ENCODE results near the gene DNAJB5. TPM values are rescaled to one million over a fixed set of nuclear protein-coding genes. Genes with fewer than 3 reads are reported as not detected.

The DNAJB5 gene
- total RNA-seq, 1 donor from 2014 or later = 18.4 TPM

GRCh38 chr9:34963552-34963951, 26.0 kb upstream of the DNAJB5 start:
- H3K36me3 Mint-ChIP-seq = no peaks in the 10 kb centered on the region
- no peak for TF ChIP-seq CTCF (IDR thresholded peaks at IDR 0.05; ENCODE audit: unreplicated experiment)
- H3K27me3 Mint-ChIP-seq (ENCODE audit: low read depth) = peaks cover 95% of the 10 kb centered on the region
- no peaks in the 10 kb centered on the region for H3K4me1 Mint-ChIP-seq
- DNase-seq (ENCODE audit: low spot score in 2 of 2, unreplicated experiment in 2 of 2) = no peak
- no peak overlapping the region for H3K27ac Mint-ChIP-seq
- H3K9me3 Mint-ChIP-seq = no peaks in the 10 kb centered on the region
- H3K4me3 Mint-ChIP-seq = no peak overlapping the region

- H3K36me3 Mint-ChIP-seq = no peaks in the 10 kb centered on the region
- H3K27me3 Mint-ChIP-seq (ENCODE audit: low read depth) = peaks cover 91% of the 10 kb centered on the region
- no peak overlapping the region for H3K4me3 Mint-ChIP-seq
- H3K9me3 Mint-ChIP-seq = no peaks in the 10 kb centered on the region
- H3K4me1 Mint-ChIP-seq = no peaks in the 10 kb centered on the region
- H3K27ac Mint-ChIP-seq = no peak overlapping the region
- no peak for DNase-seq (ENCODE audit: low spot score in 2 of 2, unreplicated experiment in 2 of 2)
- TF ChIP-seq CTCF (IDR thresholded peaks at IDR 0.05; ENCODE audit: unreplicated experiment) = no peak
These were observed 25.1 kb upstream of the DNAJB5 start for GRCh38 chr9:34964458-34964857.

- DNase-seq (ENCODE audit: low spot score in 2 of 2, unreplicated experiment in 2 of 2) = no peak
- no peaks in the 10 kb centered on the region for H3K4me1 Mint-ChIP-seq
- H3K9me3 Mint-ChIP-seq = no peaks in the 10 kb centered on the region
- TF ChIP-seq CTCF (IDR thresholded peaks at IDR 0.05; ENCODE audit: unreplicated experiment) = no peak
- H3K36me3 Mint-ChIP-seq = no peaks in the 10 kb centered on the region
- peaks cover 76% of the 10 kb centered on the region for H3K27me3 Mint-ChIP-seq (ENCODE audit: low read depth)
- no peak overlapping the region for H3K27ac Mint-ChIP-seq
- no peak overlapping the region for H3K4me3 Mint-ChIP-seq
These were observed 18.3 kb upstream of the DNAJB5 start for GRCh38 chr9:34971146-34971811.

GRCh38 chr9:34974664-34975063, 14.9 kb upstream of the DNAJB5 start:
- peaks cover 82% of the 10 kb centered on the region for H3K27me3 Mint-ChIP-seq (ENCODE audit: low read depth)
- no peaks in the 10 kb centered on the region for H3K36me3 Mint-ChIP-seq
- H3K4me3 Mint-ChIP-seq = no peak overlapping the region
- H3K4me1 Mint-ChIP-seq = no peaks in the 10 kb centered on the region
- H3K9me3 Mint-ChIP-seq = no peaks in the 10 kb centered on the region
- DNase-seq (ENCODE audit: low spot score in 2 of 2, unreplicated experiment in 2 of 2) = no peak
- TF ChIP-seq CTCF (IDR thresholded peaks at IDR 0.05; ENCODE audit: unreplicated experiment) = no peak
- H3K27ac Mint-ChIP-seq = no peak overlapping the region

GRCh38 chr9:34976441-34976840, 13.1 kb upstream of the DNAJB5 start:
- H3K27ac Mint-ChIP-seq = no peak overlapping the region
- H3K4me1 Mint-ChIP-seq = no peaks in the 10 kb centered on the region
- TF ChIP-seq CTCF (IDR thresholded peaks at IDR 0.05; ENCODE audit: unreplicated experiment) = no peak
- DNase-seq (ENCODE audit: low spot score in 2 of 2, unreplicated experiment in 2 of 2) = no peak
- peaks cover 77% of the 10 kb centered on the region for H3K27me3 Mint-ChIP-seq (ENCODE audit: low read depth)
- H3K9me3 Mint-ChIP-seq = no peaks in the 10 kb centered on the region
- H3K36me3 Mint-ChIP-seq = no peaks in the 10 kb centered on the region
- no peak overlapping the region for H3K4me3 Mint-ChIP-seq

GRCh38 chr9:34976992-34977391, 12.6 kb upstream of the DNAJB5 start:
- H3K36me3 Mint-ChIP-seq = no peaks in the 10 kb centered on the region
- peaks cover 72% of the 10 kb centered on the region for H3K27me3 Mint-ChIP-seq (ENCODE audit: low read depth)
- no peak overlapping the region for H3K4me3 Mint-ChIP-seq
- H3K9me3 Mint-ChIP-seq = no peaks in the 10 kb centered on the region
- TF ChIP-seq CTCF (IDR thresholded peaks at IDR 0.05; ENCODE audit: unreplicated experiment) = no peak
- no peaks in the 10 kb centered on the region for H3K4me1 Mint-ChIP-seq
- H3K27ac Mint-ChIP-seq = no peak overlapping the region
- no peak for DNase-seq (ENCODE audit: low spot score in 2 of 2, unreplicated experiment in 2 of 2)
